ENCODE data around the gene RNF40.

Gene RNF40

DNA sequence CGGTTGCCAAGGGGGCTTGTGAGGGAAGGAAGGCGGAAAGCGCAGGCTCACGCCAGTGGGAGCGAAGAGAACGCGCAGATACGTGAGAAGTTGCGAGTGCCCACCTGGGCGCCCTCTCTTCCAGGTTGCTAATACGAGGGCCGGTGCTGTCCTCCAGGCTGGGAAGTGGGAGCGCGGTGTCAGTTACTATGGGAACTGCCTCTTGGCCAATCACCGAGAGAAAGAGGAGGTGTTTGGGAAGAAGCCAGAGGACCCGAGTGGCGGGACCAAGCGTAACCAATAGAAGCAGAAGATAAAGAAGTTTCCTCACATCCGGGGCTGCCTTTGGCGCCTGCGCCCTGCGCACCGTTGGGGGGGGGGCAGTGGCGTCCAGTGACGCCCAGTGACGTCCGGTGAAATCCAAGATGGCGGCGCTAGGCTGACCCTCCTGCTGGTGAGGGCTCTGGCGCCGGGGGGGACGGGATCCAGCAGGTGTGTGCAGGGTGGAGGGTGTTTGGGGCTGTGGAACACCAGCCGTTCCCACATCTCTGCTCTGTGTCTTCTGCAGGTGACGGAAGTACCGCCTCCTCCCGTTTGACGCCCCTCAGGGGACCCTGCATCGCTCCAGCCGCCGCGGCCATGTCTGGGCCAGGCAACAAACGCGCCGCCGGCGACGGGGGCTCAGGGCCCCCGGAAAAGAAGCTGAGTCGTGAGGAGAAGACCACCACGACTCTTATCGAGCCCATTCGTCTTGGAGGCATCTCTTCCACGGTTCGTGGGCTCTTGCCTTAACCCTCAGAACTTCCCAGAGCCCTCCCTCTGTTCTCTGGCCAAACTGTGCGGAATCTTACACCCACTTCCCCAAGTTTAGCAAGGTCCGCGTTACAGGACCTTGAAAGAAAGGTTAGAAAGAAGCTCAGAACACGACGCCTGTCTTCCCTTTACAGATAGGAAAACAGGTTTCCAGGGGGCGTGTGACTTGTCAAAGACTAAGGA, at the start of gene RNF40, which contains the start of gene CFAP119:
RNF40 (plus strand) TSS at position 395 of the 975 bp plus-strand sequence; CDS start at position 619, 224 bp downstream.
CFAP119 (minus strand) TSS at position 135 of the 975 bp plus-strand sequence. CDS start 314 bp downstream, outside the sequence.
- Histone ChIP-seq H3K4me1 (ENCODE audit: control insufficient read depth, insufficient read depth, low read length) (peaks cover 20% of the 10 kb centered on the region), H3K36me3 (ENCODE audit: control insufficient read depth, insufficient read depth, low read length, severe bottlenecking) (peaks cover 50% of the 10 kb centered on the region), H3K27me3 (replicated peaks; ENCODE audit: control insufficient read depth, insufficient read depth, low read length) (no peaks in the 10 kb centered on the region), H3K9ac (ENCODE audit: low read length) (peak within 1 kb of the TSS; percentile 94), H3K9me3 (ENCODE audit: control insufficient read depth, low read length) (no peaks in the 10 kb centered on the region), H3K4me3 (ENCODE audit: low read length) (peak within 1 kb of the TSS; percentile 96)
- DNase-seq (ENCODE audit: low read depth) = peak; percentile 99

GRCh38 chr16:30715750-30716445, 46.2 kb upstream of the RNF40 start:
- Histone ChIP-seq H3K27me3 (replicated peaks; ENCODE audit: control insufficient read depth, insufficient read depth, low read length) (no peaks in the 10 kb centered on the region), H3K36me3 (ENCODE audit: control insufficient read depth, insufficient read depth, low read length, severe bottlenecking) (peaks cover 87% of the 10 kb centered on the region)
- DNase-seq (ENCODE audit: low read depth) = no peak

DNA sequence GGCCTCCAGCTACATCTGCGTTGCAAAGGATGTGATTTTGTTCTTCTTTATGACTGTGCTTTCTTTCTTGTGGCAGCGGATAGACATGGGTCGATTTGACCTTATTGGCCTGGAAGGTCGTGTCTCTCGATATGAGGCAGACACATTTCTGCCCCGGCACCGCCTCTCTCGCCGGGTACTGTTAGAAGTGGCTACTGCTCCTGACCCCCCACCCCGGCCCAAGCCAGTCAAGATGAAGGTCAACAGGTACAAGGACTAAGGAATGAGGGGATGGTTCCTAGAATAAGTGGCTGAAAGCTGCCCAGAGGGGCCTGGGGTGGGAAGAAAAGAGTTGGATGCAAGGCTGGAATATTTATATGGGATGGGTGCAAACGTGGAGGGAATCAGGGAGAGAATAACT, 42.0 kb upstream of the RNF40 start:
- Histone ChIP-seq H3K4me3 (ENCODE audit: low read length) (no peak overlapping the region), H3K4me1 (ENCODE audit: control insufficient read depth, insufficient read depth, low read length) (peaks cover 31% of the 10 kb centered on the region), H3K36me3 (ENCODE audit: control insufficient read depth, insufficient read depth, low read length, severe bottlenecking) (peaks cover 91% of the 10 kb centered on the region), H3K9me3 (ENCODE audit: control insufficient read depth, low read length) (no peaks in the 10 kb centered on the region), H3K9ac (ENCODE audit: low read length) (no peak overlapping the region), H3K27me3 (replicated peaks; ENCODE audit: control insufficient read depth, insufficient read depth, low read length) (no peaks in the 10 kb centered on the region)
- no peak for DNase-seq (ENCODE audit: low read depth)

More at GRCh38 chr16:30715750-30716445, 46.2 kb upstream of the RNF40 start:
- Histone ChIP-seq H3K9me3 (ENCODE audit: control insufficient read depth, low read length) (no peaks in the 10 kb centered on the region), H3K4me1 (ENCODE audit: control insufficient read depth, insufficient read depth, low read length) (peaks cover 14% of the 10 kb centered on the region), H3K9ac (ENCODE audit: low read length) (peak overlapping the region; percentile 5), H3K4me3 (ENCODE audit: low read length) (no peak overlapping the region)

DNA sequence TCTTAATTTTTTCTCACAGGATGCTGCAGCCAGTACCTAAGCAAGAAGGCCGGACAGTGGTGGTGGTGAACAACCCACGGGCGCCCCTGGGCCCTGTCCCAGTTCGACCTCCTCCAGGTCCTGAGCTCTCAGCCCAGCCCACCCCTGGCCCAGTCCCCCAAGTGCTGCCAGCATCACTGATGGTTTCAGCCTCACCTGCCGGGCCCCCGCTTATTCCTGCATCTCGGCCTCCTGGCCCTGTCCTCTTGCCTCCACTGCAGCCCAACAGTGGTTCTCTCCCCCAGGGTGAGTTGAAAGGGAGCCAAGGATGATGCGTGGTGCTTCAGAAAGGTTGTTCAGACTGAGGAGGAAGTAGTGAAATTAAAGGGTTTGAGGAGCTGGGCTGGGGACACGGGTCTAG, 41.4 kb upstream of the RNF40 start:
- H3K27me3 ChIP-seq (replicated peaks; ENCODE audit: control insufficient read depth, insufficient read depth, low read length) = no peaks in the 10 kb centered on the region
- no peak overlapping the region for H3K4me3 ChIP-seq (ENCODE audit: low read length)
- H3K4me1 ChIP-seq (ENCODE audit: control insufficient read depth, insufficient read depth, low read length) = peaks cover 28% of the 10 kb centered on the region
- peak overlapping the region; percentile 65 for H3K9ac ChIP-seq (ENCODE audit: low read length)
- DNase-seq (ENCODE audit: low read depth) = no peak
- H3K36me3 ChIP-seq (ENCODE audit: control insufficient read depth, insufficient read depth, low read length, severe bottlenecking) = peaks cover 92% of the 10 kb centered on the region
- no peaks in the 10 kb centered on the region for H3K9me3 ChIP-seq (ENCODE audit: control insufficient read depth, low read length)

DNA sequence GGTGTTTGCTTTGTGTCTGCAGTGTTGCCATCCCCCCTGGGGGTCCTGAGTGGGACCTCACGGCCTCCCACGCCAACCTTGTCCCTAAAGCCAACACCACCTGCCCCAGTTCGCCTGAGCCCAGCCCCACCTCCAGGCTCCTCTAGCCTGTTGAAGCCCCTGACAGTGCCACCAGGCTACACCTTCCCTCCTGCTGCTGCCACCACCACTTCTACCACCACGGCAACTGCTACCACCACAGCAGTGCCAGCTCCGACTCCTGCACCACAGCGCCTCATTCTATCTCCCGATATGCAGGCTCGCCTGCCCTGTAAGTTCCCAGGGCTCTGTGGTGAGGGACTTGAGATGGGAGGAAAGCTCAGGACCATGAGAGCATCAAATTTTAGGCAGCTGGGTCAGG, 41.0 kb upstream of the RNF40 start:
- H3K36me3 ChIP-seq (ENCODE audit: control insufficient read depth, insufficient read depth, low read length, severe bottlenecking) = peaks cover 92% of the 10 kb centered on the region
- no peak overlapping the region for H3K4me3 ChIP-seq (ENCODE audit: low read length)
- H3K4me1 ChIP-seq (ENCODE audit: control insufficient read depth, insufficient read depth, low read length) = peaks cover 24% of the 10 kb centered on the region

GRCh38 chr16:30721606-30722005, 40.5 kb upstream of the RNF40 start:
- DNase-seq (ENCODE audit: low read depth) = no peak
- Histone ChIP-seq H3K36me3 (ENCODE audit: control insufficient read depth, insufficient read depth, low read length, severe bottlenecking) (peaks cover 92% of the 10 kb centered on the region), H3K4me1 (ENCODE audit: control insufficient read depth, insufficient read depth, low read length) (peaks cover 24% of the 10 kb centered on the region), H3K4me3 (ENCODE audit: low read length) (peak overlapping the region; percentile 31), H3K9me3 (ENCODE audit: control insufficient read depth, low read length) (no peaks in the 10 kb centered on the region), H3K9ac (ENCODE audit: low read length) (peak overlapping the region; percentile 70), H3K27me3 (replicated peaks; ENCODE audit: control insufficient read depth, insufficient read depth, low read length) (no peaks in the 10 kb centered on the region)

More for the DNA sequence above, 41.0 kb upstream of the RNF40 start:
- H3K27me3 ChIP-seq (replicated peaks; ENCODE audit: control insufficient read depth, insufficient read depth, low read length) = no peaks in the 10 kb centered on the region
- H3K9me3 ChIP-seq (ENCODE audit: control insufficient read depth, low read length) = no peaks in the 10 kb centered on the region
- peak overlapping the region; percentile 65 for H3K9ac ChIP-seq (ENCODE audit: low read length)
- no peak for DNase-seq (ENCODE audit: low read depth)

GRCh38 chr16:30722443-30722842, 39.7 kb upstream of the RNF40 start:
- Histone ChIP-seq H3K9ac (ENCODE audit: low read length) (peak overlapping the region; percentile 70), H3K36me3 (ENCODE audit: control insufficient read depth, insufficient read depth, low read length, severe bottlenecking) (peaks cover 91% of the 10 kb centered on the region), H3K9me3 (ENCODE audit: control insufficient read depth, low read length) (no peaks in the 10 kb centered on the region), H3K4me1 (ENCODE audit: control insufficient read depth, insufficient read depth, low read length) (peaks cover 24% of the 10 kb centered on the region), H3K27me3 (replicated peaks; ENCODE audit: control insufficient read depth, insufficient read depth, low read length) (no peaks in the 10 kb centered on the region), H3K4me3 (ENCODE audit: low read length) (no peak overlapping the region)
- no peak for DNase-seq (ENCODE audit: low read depth)

- no peak for DNase-seq (ENCODE audit: low read depth)
- H3K9me3 ChIP-seq (ENCODE audit: control insufficient read depth, low read length) = no peaks in the 10 kb centered on the region
- peak overlapping the region; percentile 70 for H3K9ac ChIP-seq (ENCODE audit: low read length)
- H3K36me3 ChIP-seq (ENCODE audit: control insufficient read depth, insufficient read depth, low read length, severe bottlenecking) = peaks cover 91% of the 10 kb centered on the region
- H3K4me3 ChIP-seq (ENCODE audit: low read length) = no peak overlapping the region
- peaks cover 24% of the 10 kb centered on the region for H3K4me1 ChIP-seq (ENCODE audit: control insufficient read depth, insufficient read depth, low read length)
- no peaks in the 10 kb centered on the region for H3K27me3 ChIP-seq (replicated peaks; ENCODE audit: control insufficient read depth, insufficient read depth, low read length)
Observed at GRCh38 chr16:30722916-30723315, 39.2 kb upstream of the RNF40 start.

DNA sequence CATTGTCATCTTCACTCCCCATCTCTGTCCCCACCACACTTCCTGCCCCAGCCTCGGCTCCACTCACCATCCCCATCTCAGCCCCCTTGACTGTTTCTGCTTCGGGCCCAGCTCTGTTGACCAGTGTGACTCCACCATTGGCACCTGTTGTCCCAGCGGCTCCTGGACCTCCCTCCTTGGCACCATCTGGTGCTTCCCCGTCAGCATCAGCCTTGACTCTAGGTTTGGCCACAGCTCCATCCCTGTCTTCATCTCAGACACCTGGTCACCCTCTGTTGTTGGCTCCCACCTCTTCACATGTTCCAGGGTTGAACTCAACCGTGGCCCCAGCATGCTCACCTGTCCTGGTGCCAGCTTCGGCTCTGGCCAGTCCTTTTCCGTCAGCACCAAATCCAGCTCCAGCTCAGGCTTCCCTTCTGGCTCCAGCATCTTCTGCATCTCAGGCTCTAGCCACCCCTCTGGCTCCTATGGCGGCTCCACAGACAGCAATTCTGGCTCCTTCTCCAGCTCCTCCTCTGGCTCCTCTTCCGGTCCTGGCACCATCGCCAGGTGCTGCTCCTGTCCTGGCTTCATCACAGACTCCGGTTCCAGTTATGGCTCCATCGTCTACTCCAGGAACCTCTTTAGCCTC, 38.3 kb upstream of the RNF40 start:
- H3K36me3 ChIP-seq (ENCODE audit: control insufficient read depth, insufficient read depth, low read length, severe bottlenecking) = peaks cover 93% of the 10 kb centered on the region
- H3K27me3 ChIP-seq (replicated peaks; ENCODE audit: control insufficient read depth, insufficient read depth, low read length) = no peaks in the 10 kb centered on the region
- H3K9ac ChIP-seq (ENCODE audit: low read length) = no peak overlapping the region
- peaks cover 24% of the 10 kb centered on the region for H3K4me1 ChIP-seq (ENCODE audit: control insufficient read depth, insufficient read depth, low read length)
- H3K4me3 ChIP-seq (ENCODE audit: low read length) = no peak overlapping the region
- no peaks in the 10 kb centered on the region for H3K9me3 ChIP-seq (ENCODE audit: control insufficient read depth, low read length)
- DNase-seq (ENCODE audit: low read depth) = no peak

DNA sequence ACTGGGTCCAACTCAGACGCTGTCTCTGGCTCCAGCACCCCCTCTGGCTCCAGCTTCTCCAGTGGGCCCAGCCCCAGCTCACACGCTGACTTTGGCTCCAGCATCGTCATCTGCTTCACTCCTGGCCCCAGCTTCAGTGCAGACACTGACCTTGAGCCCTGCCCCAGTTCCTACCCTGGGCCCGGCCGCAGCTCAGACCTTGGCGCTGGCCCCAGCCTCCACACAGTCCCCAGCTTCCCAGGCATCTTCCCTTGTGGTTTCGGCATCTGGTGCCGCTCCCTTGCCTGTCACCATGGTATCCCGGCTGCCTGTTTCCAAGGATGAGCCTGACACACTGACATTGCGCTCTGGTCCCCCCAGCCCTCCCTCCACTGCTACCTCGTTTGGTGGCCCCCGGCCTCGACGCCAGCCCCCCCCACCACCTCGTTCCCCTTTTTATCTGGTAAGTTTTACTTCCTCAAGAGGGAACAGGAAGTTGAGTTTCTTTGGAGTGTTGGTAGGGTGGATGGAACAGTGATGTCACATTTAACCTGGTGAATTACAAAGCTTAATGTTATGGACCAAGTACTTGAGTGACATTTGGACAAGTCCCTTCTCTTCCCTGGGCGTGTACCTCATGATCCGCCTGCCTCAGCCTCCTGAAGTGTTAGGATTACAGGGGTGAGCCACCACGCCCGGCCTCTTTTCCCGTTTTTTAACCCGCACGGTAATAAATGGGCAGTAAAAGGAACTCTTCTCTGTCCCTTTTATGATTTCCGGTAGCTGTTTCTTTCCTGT, 37.3 kb upstream of the RNF40 start:
- peaks cover 24% of the 10 kb centered on the region for H3K4me1 ChIP-seq (ENCODE audit: control insufficient read depth, insufficient read depth, low read length)
- H3K27me3 ChIP-seq (replicated peaks; ENCODE audit: control insufficient read depth, insufficient read depth, low read length) = no peaks in the 10 kb centered on the region
- H3K36me3 ChIP-seq (ENCODE audit: control insufficient read depth, insufficient read depth, low read length, severe bottlenecking) = peaks cover 97% of the 10 kb centered on the region
- no peak for DNase-seq (ENCODE audit: low read depth)
- no peak overlapping the region for H3K9ac ChIP-seq (ENCODE audit: low read length)
- no peaks in the 10 kb centered on the region for H3K9me3 ChIP-seq (ENCODE audit: control insufficient read depth, low read length)
- H3K4me3 ChIP-seq (ENCODE audit: low read length) = no peak overlapping the region

Data from adipocyte (in vitro differentiated cells).